Tibial nerve (tissue), 3 donors: ENCODE measurements around the gene FAM111A.

Experiments used
- POLR2A ChIP-seq, 2 donors: fragments of 450-650 bp; IDR thresholded peaks; one replicate each; pipeline ENCODE4 v1.6.1; 2017; ENCODE audit warnings: antibody characterized with exemption in 2 of 2, mild to moderate bottlenecking in 2 of 2, moderate library complexity in 2 of 2
- TF ChIP-seq, protein P1 (sequence below), 5 experiments: fragments of 200-600 bp in 3 of 5; fragments of 450-650 bp in 2 of 5; sonication (generic) in 3 of 5; IDR thresholded peaks; one replicate each; pipeline ENCODE4 v1.5.1; 2016 to 2019; ENCODE audit warnings: antibody characterized with exemption in 5 of 5, mild to moderate bottlenecking in 3 of 5, moderate library complexity in 2 of 5

- TF ChIP-seq, protein P1, sequence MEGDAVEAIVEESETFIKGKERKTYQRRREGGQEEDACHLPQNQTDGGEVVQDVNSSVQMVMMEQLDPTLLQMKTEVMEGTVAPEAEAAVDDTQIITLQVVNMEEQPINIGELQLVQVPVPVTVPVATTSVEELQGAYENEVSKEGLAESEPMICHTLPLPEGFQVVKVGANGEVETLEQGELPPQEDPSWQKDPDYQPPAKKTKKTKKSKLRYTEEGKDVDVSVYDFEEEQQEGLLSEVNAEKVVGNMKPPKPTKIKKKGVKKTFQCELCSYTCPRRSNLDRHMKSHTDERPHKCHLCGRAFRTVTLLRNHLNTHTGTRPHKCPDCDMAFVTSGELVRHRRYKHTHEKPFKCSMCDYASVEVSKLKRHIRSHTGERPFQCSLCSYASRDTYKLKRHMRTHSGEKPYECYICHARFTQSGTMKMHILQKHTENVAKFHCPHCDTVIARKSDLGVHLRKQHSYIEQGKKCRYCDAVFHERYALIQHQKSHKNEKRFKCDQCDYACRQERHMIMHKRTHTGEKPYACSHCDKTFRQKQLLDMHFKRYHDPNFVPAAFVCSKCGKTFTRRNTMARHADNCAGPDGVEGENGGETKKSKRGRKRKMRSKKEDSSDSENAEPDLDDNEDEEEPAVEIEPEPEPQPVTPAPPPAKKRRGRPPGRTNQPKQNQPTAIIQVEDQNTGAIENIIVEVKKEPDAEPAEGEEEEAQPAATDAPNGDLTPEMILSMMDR (IDR thresholded peaks at IDR 0.05), result no peak
- no peak for TF ChIP-seq POLR2A (IDR thresholded peaks at IDR 0.05)
Measured at GRCh38 chr11:59185386-59185945, 42.8 kb downstream of the FAM111A start.
